Measurements from ENCODE around the gene CYBRD1. TPM values are rescaled to one million over a fixed set of nuclear protein-coding genes. Genes with fewer than 3 reads are reported as not detected.

CYBRD1 gene
- total RNA-seq, 1 donor from 2014 or later = 48.4 TPM

- Histone ChIP-seq H3K27ac (replicated peaks) (no peak overlapping the region), H3K27me3 (ENCODE audit: low read depth) (no peaks in the 10 kb centered on the region), H3K4me1 (peaks cover 16% of the 10 kb centered on the region), H3K36me3 (no peaks in the 10 kb centered on the region), H3K4me3 (no peak overlapping the region), H3K9me3 (replicated peaks) (no peaks in the 10 kb centered on the region)
- DNase-seq = no peak
- intact Hi-C loops (cut with micrococcal nuclease) = no loop called here
- TF ChIP-seq CTCF (IDR thresholded peaks at IDR 0.05; ENCODE audit: borderline replicate concordance) = no peak
Observed at GRCh38 chr2:171509945-171510731, 12.1 kb upstream of the CYBRD1 start.

- Histone ChIP-seq H3K4me1 (peaks cover 16% of the 10 kb centered on the region), H3K27me3 (ENCODE audit: low read depth) (no peaks in the 10 kb centered on the region), H3K9me3 (replicated peaks) (no peaks in the 10 kb centered on the region), H3K4me3 (no peak overlapping the region), H3K27ac (replicated peaks) (no peak overlapping the region), H3K36me3 (no peaks in the 10 kb centered on the region)
- intact Hi-C loops (cut with micrococcal nuclease) = no loop called here
- TF ChIP-seq CTCF (IDR thresholded peaks at IDR 0.05; ENCODE audit: borderline replicate concordance) = no peak
- DNase-seq = no peak
Observed at GRCh38 chr2:171512014-171512413, 10.3 kb upstream of the CYBRD1 start.

GRCh38 chr2:171512683-171513195 lies 9.5 kb upstream of the CYBRD1 start:
- DNase-seq = no peak
- no peaks in the 10 kb centered on the region for H3K27me3 ChIP-seq (ENCODE audit: low read depth)
- H3K27ac ChIP-seq (replicated peaks) = no peak overlapping the region
- H3K4me3 ChIP-seq = no peak overlapping the region
- H3K4me1 ChIP-seq = peaks cover 16% of the 10 kb centered on the region
- intact Hi-C loops (cut with micrococcal nuclease) = no loop called here
- H3K9me3 ChIP-seq (replicated peaks) = no peaks in the 10 kb centered on the region
- no peak for TF ChIP-seq CTCF (IDR thresholded peaks at IDR 0.05; ENCODE audit: borderline replicate concordance)
- no peaks in the 10 kb centered on the region for H3K36me3 ChIP-seq

- intact Hi-C loops (cut with micrococcal nuclease) = no loop called here
- no peaks in the 10 kb centered on the region for H3K9me3 ChIP-seq (replicated peaks)
- no peak overlapping the region for H3K27ac ChIP-seq (replicated peaks)
- no peak for TF ChIP-seq CTCF (IDR thresholded peaks at IDR 0.05; ENCODE audit: borderline replicate concordance)
- no peak overlapping the region for H3K4me3 ChIP-seq
- peaks cover 16% of the 10 kb centered on the region for H3K4me1 ChIP-seq
- DNase-seq = no peak
- H3K27me3 ChIP-seq (ENCODE audit: low read depth) = no peaks in the 10 kb centered on the region
- H3K36me3 ChIP-seq = no peaks in the 10 kb centered on the region
Observed at GRCh38 chr2:171513719-171514160, 8.5 kb upstream of the CYBRD1 start.

GRCh38 chr2:171514908-171515582 lies 7.2 kb upstream of the CYBRD1 start:
- no peak for DNase-seq
- Histone ChIP-seq H3K4me1 (peaks cover 18% of the 10 kb centered on the region), H3K27ac (replicated peaks) (no peak overlapping the region), H3K9me3 (replicated peaks) (no peaks in the 10 kb centered on the region), H3K36me3 (no peaks in the 10 kb centered on the region), H3K4me3 (no peak overlapping the region), H3K27me3 (ENCODE audit: low read depth) (no peaks in the 10 kb centered on the region)
- no peak for TF ChIP-seq CTCF (IDR thresholded peaks at IDR 0.05; ENCODE audit: borderline replicate concordance)
- intact Hi-C loops (cut with micrococcal nuclease) = no loop called here
